ENCODE measurements around the gene AXIN2. TPM values are rescaled to one million over a fixed set of nuclear protein-coding genes. Genes with fewer than 3 reads are reported as not detected.
A peak's percentile ranks its signal among the peaks of the same experiment; 100 is the strongest.

AXIN2 gene
- total RNA-seq, 4 donors from 2014 or later = 15.3 to 23.7 (median 20.5) TPM

DNA sequence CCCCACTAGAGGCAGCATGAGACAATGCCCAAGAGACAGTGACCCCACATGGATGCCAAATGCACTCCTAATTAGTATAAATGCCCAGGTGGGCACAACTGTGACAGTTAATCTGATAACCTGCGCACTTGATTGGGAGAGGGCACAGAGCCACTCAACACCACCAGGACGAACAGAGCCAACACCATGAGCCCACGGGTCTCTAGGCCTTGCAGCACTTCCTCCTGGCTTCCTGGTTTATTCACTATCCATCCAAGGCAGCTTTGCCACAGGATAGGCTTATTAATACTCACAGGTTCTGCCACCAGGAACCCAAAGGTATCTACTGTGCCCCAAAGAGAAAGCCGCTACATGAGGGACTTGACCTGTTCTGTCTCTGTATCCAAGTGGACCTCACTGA is 14.9 kb downstream of the AXIN2 start:
- no peaks in the 10 kb centered on the region for H3K27me3 ChIP-seq
- no peak for DNase-seq (ENCODE audit: low spot score in 2 of 2)
- peak overlapping the region in 1 of 4 donors; percentile 30 for H3K27ac ChIP-seq
- H3K9me3 ChIP-seq = no peaks in the 10 kb centered on the region
- TF ChIP-seq POLR2A (IDR thresholded peaks at IDR 0.05) (no peak), EP300 (IDR thresholded peaks at IDR 0.05) (no peak)
- TF ChIP-seq, protein P1, sequence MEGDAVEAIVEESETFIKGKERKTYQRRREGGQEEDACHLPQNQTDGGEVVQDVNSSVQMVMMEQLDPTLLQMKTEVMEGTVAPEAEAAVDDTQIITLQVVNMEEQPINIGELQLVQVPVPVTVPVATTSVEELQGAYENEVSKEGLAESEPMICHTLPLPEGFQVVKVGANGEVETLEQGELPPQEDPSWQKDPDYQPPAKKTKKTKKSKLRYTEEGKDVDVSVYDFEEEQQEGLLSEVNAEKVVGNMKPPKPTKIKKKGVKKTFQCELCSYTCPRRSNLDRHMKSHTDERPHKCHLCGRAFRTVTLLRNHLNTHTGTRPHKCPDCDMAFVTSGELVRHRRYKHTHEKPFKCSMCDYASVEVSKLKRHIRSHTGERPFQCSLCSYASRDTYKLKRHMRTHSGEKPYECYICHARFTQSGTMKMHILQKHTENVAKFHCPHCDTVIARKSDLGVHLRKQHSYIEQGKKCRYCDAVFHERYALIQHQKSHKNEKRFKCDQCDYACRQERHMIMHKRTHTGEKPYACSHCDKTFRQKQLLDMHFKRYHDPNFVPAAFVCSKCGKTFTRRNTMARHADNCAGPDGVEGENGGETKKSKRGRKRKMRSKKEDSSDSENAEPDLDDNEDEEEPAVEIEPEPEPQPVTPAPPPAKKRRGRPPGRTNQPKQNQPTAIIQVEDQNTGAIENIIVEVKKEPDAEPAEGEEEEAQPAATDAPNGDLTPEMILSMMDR (IDR thresholded peaks at IDR 0.05) = no peak
- H3K36me3 ChIP-seq = peaks cover 0 to 16% (median 0%) of the 10 kb centered on the region in 3 donors
- WGBS, 2 donors = 83 to 93% methylated on average over 4 of the region's 4 CpGs
- no peak overlapping the region for H3K4me3 ChIP-seq
- H3K4me1 ChIP-seq = peaks cover 0 to 45% (median 6%) of the 10 kb centered on the region in 4 donors

DNA sequence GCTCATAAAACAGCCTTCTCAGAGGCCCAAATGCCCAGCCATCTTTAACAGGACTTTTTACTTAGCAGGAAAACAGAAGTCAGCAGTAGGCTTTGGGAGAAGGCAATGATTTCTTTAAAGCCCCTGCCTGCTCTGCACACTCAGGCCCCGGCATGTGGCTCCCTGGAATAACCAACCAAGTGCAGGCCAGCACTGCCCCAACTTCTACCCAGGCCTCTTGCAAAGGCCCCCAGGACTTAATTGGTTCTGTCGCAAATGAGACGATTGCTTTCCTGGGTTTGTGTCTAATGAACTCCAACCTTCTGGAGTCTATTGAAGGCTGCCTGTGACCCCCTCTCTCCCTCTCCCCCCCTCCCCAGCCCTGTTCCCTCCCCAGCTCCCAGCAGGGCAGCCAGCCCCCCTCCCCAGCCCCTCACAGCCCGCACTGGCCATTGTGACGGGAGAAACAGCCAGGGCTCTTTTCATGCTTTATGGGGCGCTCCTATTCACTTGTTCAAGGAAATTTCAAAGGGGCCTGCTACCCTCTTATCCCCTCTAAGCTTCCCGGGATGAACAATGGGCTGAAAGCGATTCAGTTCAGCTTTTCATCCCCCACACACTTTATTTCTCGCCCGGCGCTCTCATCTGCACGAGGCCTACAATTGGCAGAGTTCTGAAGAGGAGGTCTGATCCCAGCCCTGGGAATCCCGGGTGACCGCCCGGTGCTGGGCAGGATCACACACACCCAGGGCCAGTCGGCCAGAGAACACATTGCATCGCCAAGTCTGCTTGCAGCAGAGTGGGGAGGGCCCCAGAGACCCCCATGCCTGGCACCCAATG is 15.5 kb downstream of the AXIN2 start:
- 65 to 68% methylated on average over 16 to 17 of the region's 17 CpGs for WGBS, 2 donors

DNA sequence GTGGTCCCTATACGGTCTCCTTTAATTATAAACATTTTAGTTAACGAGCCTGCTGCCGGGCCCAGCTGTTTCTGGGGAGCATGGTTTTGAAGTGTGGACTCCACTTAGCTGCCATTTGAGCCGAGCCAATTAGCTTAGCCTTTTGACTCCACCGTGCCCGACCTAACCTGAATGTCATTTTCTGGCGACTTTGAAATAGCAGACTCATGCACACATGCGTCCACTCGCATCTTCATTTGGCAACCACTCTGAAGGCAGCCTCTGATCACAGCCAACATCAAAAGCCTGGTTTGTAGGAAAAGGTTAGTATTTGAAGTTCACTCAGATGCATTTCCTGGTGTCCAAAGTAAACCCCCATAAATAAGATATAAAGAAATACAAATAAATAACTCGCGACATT is 16.8 kb downstream of the AXIN2 start:
- H3K4me3 ChIP-seq = no peak overlapping the region
- H3K27ac ChIP-seq = no peak overlapping the region
- H3K27me3 ChIP-seq = no peaks in the 10 kb centered on the region
- DNase-seq (ENCODE audit: low spot score in 2 of 2) = no peak
- TF ChIP-seq, protein P1 (IDR thresholded peaks at IDR 0.05) = no peak
- no peak for TF ChIP-seq POLR2A (IDR thresholded peaks at IDR 0.05)
- TF ChIP-seq EP300 (IDR thresholded peaks at IDR 0.05) = no peak
- peaks cover 0 to 33% (median 3%) of the 10 kb centered on the region in 3 donors for H3K36me3 ChIP-seq
- 67 to 73% methylated on average over 11 of the region's 11 CpGs for WGBS, 2 donors
- peaks cover 0 to 30% (median 6%) of the 10 kb centered on the region in 4 donors for H3K4me1 ChIP-seq
- no peaks in the 10 kb centered on the region for H3K9me3 ChIP-seq

More for the DNA sequence above, 15.5 kb downstream of the AXIN2 start:
- DNase-seq (ENCODE audit: low spot score in 2 of 2) = no peak
- Histone ChIP-seq H3K27me3 (no peaks in the 10 kb centered on the region), H3K27ac (peak overlapping the region in 1 of 4 donors; percentile 24), H3K36me3 (peaks cover 0 to 21% (median 0%) of the 10 kb centered on the region in 3 donors), H3K4me1 (peaks cover 0 to 40% (median 6%) of the 10 kb centered on the region in 4 donors), H3K9me3 (no peaks in the 10 kb centered on the region), H3K4me3 (no peak overlapping the region)
- TF ChIP-seq EP300 (IDR thresholded peaks at IDR 0.05) (no peak), POLR2A (IDR thresholded peaks at IDR 0.05) (no peak)
- TF ChIP-seq, protein P1 (IDR thresholded peaks at IDR 0.05) = no peak

DNA sequence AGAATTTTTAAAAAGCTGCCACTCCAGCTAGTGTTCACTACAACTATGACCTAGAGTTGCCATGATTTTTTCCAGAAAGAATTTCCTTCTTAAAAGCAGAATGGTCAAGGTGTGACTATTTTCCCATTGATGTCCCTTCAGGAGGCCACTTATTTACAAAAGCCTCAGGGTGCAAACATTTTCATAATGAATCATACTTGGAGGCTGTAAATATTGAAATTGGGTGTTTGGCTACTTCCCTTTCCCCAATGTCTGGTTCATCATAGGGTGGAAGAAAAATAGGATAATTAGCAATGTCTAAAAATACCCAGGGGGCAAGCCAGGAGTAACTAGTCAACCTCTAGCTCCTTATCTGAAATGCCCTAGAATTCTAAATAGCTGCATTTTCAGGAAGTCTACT is 18.8 kb downstream of the AXIN2 start:
- no peaks in the 10 kb centered on the region for H3K27me3 ChIP-seq
- H3K36me3 ChIP-seq = peaks cover 0 to 26% (median 3%) of the 10 kb centered on the region in 3 donors
- TF ChIP-seq, protein P1 (IDR thresholded peaks at IDR 0.05) = no peak
- TF ChIP-seq POLR2A (IDR thresholded peaks at IDR 0.05) = no peak
- TF ChIP-seq EP300 (IDR thresholded peaks at IDR 0.05) = no peak
- H3K9me3 ChIP-seq = no peaks in the 10 kb centered on the region
- no peak overlapping the region for H3K4me3 ChIP-seq
- no peak overlapping the region for H3K27ac ChIP-seq
- no peak for DNase-seq (ENCODE audit: low spot score in 2 of 2)
- peaks cover 0 to 23% (median 6%) of the 10 kb centered on the region in 4 donors for H3K4me1 ChIP-seq

DNA sequence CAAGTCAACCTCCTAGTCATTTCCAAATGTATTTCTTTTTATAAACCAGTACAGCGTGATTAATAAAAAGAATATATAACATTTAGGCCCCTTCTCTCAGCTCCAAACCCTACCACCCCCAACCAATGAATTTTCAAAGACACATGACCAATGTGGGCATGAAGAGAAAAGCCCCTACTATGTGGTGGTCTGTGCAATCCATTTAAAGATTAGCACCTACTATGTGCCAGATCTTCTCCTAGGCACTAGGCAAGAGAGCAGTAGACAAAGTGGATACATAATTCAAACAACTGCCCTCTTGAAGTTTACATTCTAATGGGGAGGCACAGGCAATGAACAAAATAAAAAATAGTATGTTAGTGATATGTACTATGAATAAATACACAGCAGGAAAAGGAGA is 19.4 kb downstream of the AXIN2 start:
- Histone ChIP-seq H3K9me3 (no peaks in the 10 kb centered on the region), H3K27me3 (no peaks in the 10 kb centered on the region), H3K36me3 (peaks cover 0 to 32% (median 3%) of the 10 kb centered on the region in 3 donors), H3K27ac (no peak overlapping the region), H3K4me1 (peaks cover 0 to 17% (median 5%) of the 10 kb centered on the region in 4 donors), H3K4me3 (no peak overlapping the region)
- TF ChIP-seq, protein P1 (IDR thresholded peaks at IDR 0.05) = no peak
- TF ChIP-seq EP300 (IDR thresholded peaks at IDR 0.05) = no peak
- TF ChIP-seq POLR2A (IDR thresholded peaks at IDR 0.05) = no peak
- DNase-seq (ENCODE audit: low spot score in 2 of 2) = no peak
- 98 to 100% methylated on average over 1 of the region's 1 CpG for WGBS, 2 donors

All from tibial nerve (tissue), 4 donors.